ENCODE measurements around the gene SHISA9. TPM values are rescaled to one million over a fixed set of nuclear protein-coding genes. Genes with fewer than 3 reads are reported as not detected.

Gene SHISA9
- total RNA-seq, 4 donors from 2014 or later: 0.30 to 3.1 (median 0.66) TPM

- WGBS, 2 donors: 86 to 93% methylated on average over 1 of the region's 1 CpG
- intact Hi-C loops (cut with DNase I; ENCODE audit: low total_unique reads): no loop called here
Measured at GRCh38 chr16:13269359-13269758, 368.0 kb downstream of the SHISA9 start.

GRCh38 chr16:13269905-13270528 lies 368.6 kb downstream of the SHISA9 start:
- 69 to 81% methylated on average over 5 of the region's 5 CpGs for WGBS, 2 donors
- H3K4me3 ChIP-seq (ENCODE audit: low read depth, poor library complexity, severe bottlenecking): no peak overlapping the region
- intact Hi-C loops (cut with DNase I; ENCODE audit: low total_unique reads): no loop called here
- TF ChIP-seq POLR2A (IDR thresholded peaks at IDR 0.05) (no peak), CTCF (IDR thresholded peaks at IDR 0.05) (no peak)
- DNase-seq (ENCODE audit: low spot score in 2 of 2): no peak

More at GRCh38 chr16:13269359-13269758, 368.0 kb downstream of the SHISA9 start:
- DNase-seq (ENCODE audit: low spot score in 2 of 2): no peak
- TF ChIP-seq POLR2A (IDR thresholded peaks at IDR 0.05): no peak
- no peak for TF ChIP-seq CTCF (IDR thresholded peaks at IDR 0.05)
- H3K4me3 ChIP-seq (ENCODE audit: low read depth, poor library complexity, severe bottlenecking): no peak overlapping the region

- WGBS, 2 donors: 80% methylated on average over 1 of the region's 1 CpG
- TF ChIP-seq CTCF (IDR thresholded peaks at IDR 0.05) (no peak), POLR2A (IDR thresholded peaks at IDR 0.05) (no peak)
- intact Hi-C loops (cut with DNase I; ENCODE audit: low total_unique reads): no loop called here
Measured at GRCh38 chr16:13270602-13271001, 369.2 kb downstream of the SHISA9 start.

GRCh38 chr16:13289515-13289914 lies 388.1 kb downstream of the SHISA9 start:
- intact Hi-C loops (cut with DNase I; ENCODE audit: low total_unique reads): no loop called here
- no peak for TF ChIP-seq POLR2A (IDR thresholded peaks at IDR 0.05)
- no peak for TF ChIP-seq CTCF (IDR thresholded peaks at IDR 0.05)
- H3K4me3 ChIP-seq (ENCODE audit: low read depth, poor library complexity, severe bottlenecking): no peak overlapping the region
- no peak for DNase-seq (ENCODE audit: low spot score in 2 of 2)

More at GRCh38 chr16:13270602-13271001, 369.2 kb downstream of the SHISA9 start:
- DNase-seq (ENCODE audit: low spot score in 2 of 2): no peak
- no peak overlapping the region for H3K4me3 ChIP-seq (ENCODE audit: low read depth, poor library complexity, severe bottlenecking)

Other genes starting within 250 kb of the SHISA9 start
- 10 to 100 TPM in 1 of 4 donors, 1 to 10 TPM in 3; 5.4 to 11.6 (median 8.2) TPM for gene CPPED1, start 97.7 kb upstream of the SHISA9 start, total RNA-seq